ENCODE data around the gene JAKMIP3.

GRCh38 chr10:132111121-132111731 lies 45.5 kb downstream of the JAKMIP3 start:
- TF ChIP-seq, protein P1, sequence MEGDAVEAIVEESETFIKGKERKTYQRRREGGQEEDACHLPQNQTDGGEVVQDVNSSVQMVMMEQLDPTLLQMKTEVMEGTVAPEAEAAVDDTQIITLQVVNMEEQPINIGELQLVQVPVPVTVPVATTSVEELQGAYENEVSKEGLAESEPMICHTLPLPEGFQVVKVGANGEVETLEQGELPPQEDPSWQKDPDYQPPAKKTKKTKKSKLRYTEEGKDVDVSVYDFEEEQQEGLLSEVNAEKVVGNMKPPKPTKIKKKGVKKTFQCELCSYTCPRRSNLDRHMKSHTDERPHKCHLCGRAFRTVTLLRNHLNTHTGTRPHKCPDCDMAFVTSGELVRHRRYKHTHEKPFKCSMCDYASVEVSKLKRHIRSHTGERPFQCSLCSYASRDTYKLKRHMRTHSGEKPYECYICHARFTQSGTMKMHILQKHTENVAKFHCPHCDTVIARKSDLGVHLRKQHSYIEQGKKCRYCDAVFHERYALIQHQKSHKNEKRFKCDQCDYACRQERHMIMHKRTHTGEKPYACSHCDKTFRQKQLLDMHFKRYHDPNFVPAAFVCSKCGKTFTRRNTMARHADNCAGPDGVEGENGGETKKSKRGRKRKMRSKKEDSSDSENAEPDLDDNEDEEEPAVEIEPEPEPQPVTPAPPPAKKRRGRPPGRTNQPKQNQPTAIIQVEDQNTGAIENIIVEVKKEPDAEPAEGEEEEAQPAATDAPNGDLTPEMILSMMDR (IDR thresholded peaks at IDR 0.05): no peak
- no peak for TF ChIP-seq POLR2A (IDR thresholded peaks at IDR 0.05)
